Sigmoid colon (tissue), 4 donors: ENCODE data around the gene BTNL3.

Source experiments
- POLR2AphosphoS5 ChIP-seq, 4 donors: sonication (generic); formaldehyde crosslinking; IDR thresholded peaks; one replicate each; pipeline ENCODE4 v1.6.1; 2017; ENCODE audit warnings: antibody characterized with exemption in 4 of 4
- TF ChIP-seq, protein P1 (sequence below), 4 experiments: fragments of 450-650 bp in 3 of 4; fragments of 200-600 bp in 1 of 4; IDR thresholded peaks; one replicate each; pipeline ENCODE4 v1.5.1; 2016 to 2019; ENCODE audit warnings: antibody characterized with exemption in 4 of 4, mild to moderate bottlenecking in 3 of 4, moderate library complexity in 2 of 4

DNA sequence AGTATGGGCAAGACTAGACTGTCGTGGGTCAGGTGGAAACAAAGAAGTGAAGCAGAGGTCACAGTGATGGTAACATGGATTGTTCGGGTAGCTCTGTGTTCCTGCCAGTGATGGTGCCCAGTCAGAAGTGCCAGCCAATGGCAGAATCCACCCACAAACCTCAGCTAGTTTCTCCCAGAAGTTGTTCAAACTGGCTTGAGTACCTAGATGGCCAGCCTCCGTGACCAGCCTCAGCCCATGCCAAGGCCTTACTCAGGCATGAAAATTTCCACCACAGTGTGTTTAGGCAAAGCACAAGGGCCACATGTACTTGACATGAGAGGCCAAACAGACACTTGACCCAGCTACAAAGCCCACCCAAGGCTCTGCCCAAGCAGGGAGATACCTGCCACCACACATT, 32.0 kb downstream of the BTNL3 start:
- TF ChIP-seq, protein P1, sequence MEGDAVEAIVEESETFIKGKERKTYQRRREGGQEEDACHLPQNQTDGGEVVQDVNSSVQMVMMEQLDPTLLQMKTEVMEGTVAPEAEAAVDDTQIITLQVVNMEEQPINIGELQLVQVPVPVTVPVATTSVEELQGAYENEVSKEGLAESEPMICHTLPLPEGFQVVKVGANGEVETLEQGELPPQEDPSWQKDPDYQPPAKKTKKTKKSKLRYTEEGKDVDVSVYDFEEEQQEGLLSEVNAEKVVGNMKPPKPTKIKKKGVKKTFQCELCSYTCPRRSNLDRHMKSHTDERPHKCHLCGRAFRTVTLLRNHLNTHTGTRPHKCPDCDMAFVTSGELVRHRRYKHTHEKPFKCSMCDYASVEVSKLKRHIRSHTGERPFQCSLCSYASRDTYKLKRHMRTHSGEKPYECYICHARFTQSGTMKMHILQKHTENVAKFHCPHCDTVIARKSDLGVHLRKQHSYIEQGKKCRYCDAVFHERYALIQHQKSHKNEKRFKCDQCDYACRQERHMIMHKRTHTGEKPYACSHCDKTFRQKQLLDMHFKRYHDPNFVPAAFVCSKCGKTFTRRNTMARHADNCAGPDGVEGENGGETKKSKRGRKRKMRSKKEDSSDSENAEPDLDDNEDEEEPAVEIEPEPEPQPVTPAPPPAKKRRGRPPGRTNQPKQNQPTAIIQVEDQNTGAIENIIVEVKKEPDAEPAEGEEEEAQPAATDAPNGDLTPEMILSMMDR (IDR thresholded peaks at IDR 0.05): no peak
- TF ChIP-seq POLR2AphosphoS5 (IDR thresholded peaks at IDR 0.05): no peak
